HEK293 (cell line): ENCODE results near the gene HMMR.

Experiments used
- CTCF ChIA-PET: fragments of 350-600 bp; formaldehyde crosslinking; extraction: SDS; loops from one replicate; lab custom pipeline; 2021; ENCODE audit warnings: antibody characterized with exemption; lab: Yijun Ruan, JAX
- POLR2A ChIA-PET: fragments of 300-600 bp; formaldehyde crosslinking; extraction: SDS; loops from one replicate; lab custom pipeline; 2020; ENCODE audit warnings: antibody characterized with exemption, inconsistent platforms; lab: Yijun Ruan, JAX
- H3K27ac ChIP-seq: fragments of 200-500 bp; sonication (Bioruptor generic); 2 replicates; pipeline ENCODE4 v1.5.1; 2014; ENCODE audit warnings: low read depth, low read length, control low read depth, inconsistent platforms; ENCODE audit errors: extremely low read depth
- H3K36me3 ChIP-seq, 2 experiments: fragments of 200-500 bp in 1 of 2; sonication (Bioruptor generic) in 1 of 2; 1 replicate in 1 of 2; 2 replicates in 1 of 2; pipeline ENCODE4 v1.5.1; 2014 to 2017; ENCODE audit warnings: inconsistent platforms in 2 of 2, low read length in 2 of 2; ENCODE audit not compliant: control insufficient read depth in 2 of 2, insufficient read depth in 1 of 2
- H3K4me1 ChIP-seq: fragments of 200-500 bp; sonication (Bioruptor generic); 2 replicates; pipeline ENCODE4 v1.5.1; 2014; ENCODE audit warnings: mild to moderate bottlenecking, low read length, inconsistent platforms; ENCODE audit not compliant: control insufficient read depth, insufficient read depth
- H3K4me3 ChIP-seq: 2 replicates; pipeline ENCODE4 v1.5.1; 2011; ENCODE audit warnings: low read depth, mild to moderate bottlenecking, control low read depth, low read length, moderate library complexity
- H3K9me3 ChIP-seq: fragments of 200-500 bp; sonication (Bioruptor generic); 2 replicates; pipeline ENCODE4 v1.5.1; 2014; ENCODE audit warnings: low read depth, low read length, inconsistent platforms; ENCODE audit not compliant: control insufficient read depth, insufficient read depth
- GFI1B ChIP-seq: fragments of 450-650 bp; formaldehyde crosslinking; IDR thresholded peaks from 2 replicates; pipeline ENCODE4 v1.5.1; 2016; ENCODE audit warnings: missing biosample characterization, missing genetic modification characterization
- KLF17 ChIP-seq: fragments of 450-650 bp; formaldehyde crosslinking; IDR thresholded peaks from 2 replicates; pipeline ENCODE4 v1.5.1; 2016; ENCODE audit warnings: missing biosample characterization, missing genetic modification characterization
- OVOL3 ChIP-seq: fragments of 450-650 bp; formaldehyde crosslinking; IDR thresholded peaks from 2 replicates; pipeline ENCODE4 v1.5.1; 2016; ENCODE audit warnings: missing biosample characterization, missing genetic modification characterization
- REPIN1 ChIP-seq: fragments of 450-650 bp; formaldehyde crosslinking; IDR thresholded peaks from 2 replicates; pipeline ENCODE4 v1.5.1; 2017; ENCODE audit warnings: missing biosample characterization, missing genetic modification characterization, low read depth
- SALL2 ChIP-seq: fragments of 450-650 bp; formaldehyde crosslinking; IDR thresholded peaks from 2 replicates; pipeline ENCODE4 v1.5.0; 2017; ENCODE audit warnings: missing biosample characterization, mild to moderate bottlenecking, missing genetic modification characterization, borderline replicate concordance
- SETDB1 ChIP-seq: IDR thresholded peaks from one replicate; pipeline ENCODE4 v1.6.1; 2017; ENCODE audit warnings: mild to moderate bottlenecking, low read length, moderate library complexity, mixed read lengths; ENCODE audit not compliant: insufficient read length
- SP3 ChIP-seq: fragments of 450-650 bp; formaldehyde crosslinking; IDR thresholded peaks from 2 replicates; pipeline ENCODE4 v1.5.1; 2016; ENCODE audit warnings: missing biosample characterization, missing genetic modification characterization
- TSHZ1 ChIP-seq: fragments of 450-650 bp; formaldehyde crosslinking; IDR thresholded peaks from 2 replicates; pipeline ENCODE4 v1.5.1; 2016; ENCODE audit warnings: missing biosample characterization, missing genetic modification characterization, borderline replicate concordance
- YY2 ChIP-seq: fragments of 450-650 bp; formaldehyde crosslinking; IDR thresholded peaks from 2 replicates; pipeline ENCODE4 v1.5.1; 2016; ENCODE audit warnings: missing biosample characterization, missing genetic modification characterization
- ZBTB21 ChIP-seq: fragments of 450-650 bp; formaldehyde crosslinking; IDR thresholded peaks from 2 replicates; pipeline ENCODE4 v1.5.1; 2017; ENCODE audit warnings: missing biosample characterization, missing genetic modification characterization
- ZFHX2 ChIP-seq: fragments of 450-650 bp; formaldehyde crosslinking; conservative IDR thresholded peaks from 2 replicates; pipeline ENCODE4 v1.5.1; 2016; ENCODE audit warnings: missing biosample characterization, missing genetic modification characterization
- ZNF140 ChIP-seq: fragments of 450-650 bp; formaldehyde crosslinking; IDR thresholded peaks from 2 replicates; pipeline ENCODE4 v1.5.1; 2016; ENCODE audit warnings: missing biosample characterization, missing genetic modification characterization
- ZNF18 ChIP-seq: fragments of 450-650 bp; formaldehyde crosslinking; IDR thresholded peaks from 2 replicates; pipeline ENCODE4 v1.5.1; 2016; ENCODE audit warnings: missing biosample characterization, missing genetic modification characterization
- ZNF248 ChIP-seq: fragments of 450-650 bp; formaldehyde crosslinking; IDR thresholded peaks from 2 replicates; pipeline ENCODE4 v1.5.1; 2017; ENCODE audit warnings: missing biosample characterization, missing genetic modification characterization
- ZNF280C ChIP-seq: fragments of 450-650 bp; formaldehyde crosslinking; IDR thresholded peaks from 2 replicates; pipeline ENCODE4 v1.5.1; 2016; ENCODE audit warnings: missing biosample characterization, missing genetic modification characterization
- ZNF48 ChIP-seq: fragments of 450-650 bp; formaldehyde crosslinking; IDR thresholded peaks from 2 replicates; pipeline ENCODE4 v1.5.1; 2016; ENCODE audit warnings: missing biosample characterization, missing genetic modification characterization
- ZNF544 ChIP-seq: fragments of 450-650 bp; formaldehyde crosslinking; IDR thresholded peaks from 2 replicates; pipeline ENCODE4 v1.5.0; 2017; ENCODE audit warnings: missing biosample characterization, missing genetic modification characterization
- ZNF555 ChIP-seq: fragments of 450-650 bp; formaldehyde crosslinking; conservative IDR thresholded peaks from 2 replicates; pipeline ENCODE4 v1.5.1; 2017; ENCODE audit warnings: missing biosample characterization, mild to moderate bottlenecking, missing genetic modification characterization, inconsistent platforms
- ZNF623 ChIP-seq: fragments of 450-650 bp; formaldehyde crosslinking; IDR thresholded peaks from 2 replicates; pipeline ENCODE4 v1.5.1; 2016; ENCODE audit warnings: missing biosample characterization, missing genetic modification characterization
- ZSCAN4 ChIP-seq: fragments of 450-650 bp; formaldehyde crosslinking; IDR thresholded peaks from 2 replicates; pipeline ENCODE4 v1.5.1; 2017; ENCODE audit warnings: missing biosample characterization, missing genetic modification characterization

Gene HMMR

GRCh38 chr5:163432544-163432943 is 27.9 kb upstream of the HMMR start:
- no peak overlapping the region for H3K27ac ChIP-seq
- no peaks in the 10 kb centered on the region for H3K9me3 ChIP-seq
- ChIA-PET CTCF (no interaction called here), POLR2A (no interaction called here)
- H3K4me3 ChIP-seq, result no peak overlapping the region
- H3K36me3 ChIP-seq, result no peaks in the 10 kb centered on the region
- no peaks in the 10 kb centered on the region; the same call in 1 of the 2 replicates for H3K4me1 ChIP-seq
- no peak for TF ChIP-seq REPIN1 (tag by site-specific recombination)
- TF ChIP-seq ZNF555 (tag by site-specific recombination), result no peak
- no peak for TF ChIP-seq YY2
- TF ChIP-seq SETDB1, result no peak
- TF ChIP-seq TSHZ1 (tag by site-specific recombination), result no peak
- no peak for TF ChIP-seq SP3
- TF ChIP-seq ZNF140 (tag by site-specific recombination), result no peak
- TF ChIP-seq ZNF280C, result no peak
- no peak for TF ChIP-seq ZNF544
- TF ChIP-seq OVOL3, result no peak
- no peak for TF ChIP-seq SALL2 (tag by site-specific recombination)
- no peak for TF ChIP-seq ZFHX2 (tag by site-specific recombination)
- TF ChIP-seq ZNF623 (tag by site-specific recombination), result no peak
- no peak for TF ChIP-seq ZNF18 (tag by site-specific recombination)
- TF ChIP-seq GFI1B (tag by site-specific recombination), result no peak
- no peak for TF ChIP-seq ZNF248
- no peak for TF ChIP-seq KLF17 (tag by site-specific recombination)

- ChIA-PET POLR2A (no interaction called here), CTCF (no interaction called here)
- Histone ChIP-seq H3K9me3 (no peaks in the 10 kb centered on the region), H3K4me1 (no peaks in the 10 kb centered on the region; the same call in 1 of the 2 replicates), H3K4me3 (no peak overlapping the region), H3K27ac (no peak overlapping the region), H3K36me3 (no peaks in the 10 kb centered on the region)
- TF ChIP-seq ZSCAN4 (tag by site-specific recombination) (peak; percentile 63), ZNF48 (no peak), ZBTB21 (no peak)
Observed at GRCh38 chr5:163433271-163433670, 27.2 kb upstream of the HMMR start.
